Kidney (tissue), 14 donors: Measurements from ENCODE around the gene CALN1. TPM values are rescaled to one million over a fixed set of nuclear protein-coding genes. Genes with fewer than 3 reads are reported as not detected.

Experiments
- DNase-seq, 5 donors: peaks; one replicate each; pipeline ENCODE4 v3.0.0-alpha.2; 2013 to 2020
- FAIRE-seq: peaks from 2 replicates; lab custom pipeline; 2012; peaks lifted over from hg19 to GRCh38; lab: Jason Lieb, UNC
- H3K27ac ChIP-seq, 2 donors: one replicate each; pipeline ENCODE4 v1.7.0; 2013; ENCODE audit warnings: low read depth in 2 of 2, low read length in 2 of 2, inconsistent platforms in 1 of 2
- H3K27me3 ChIP-seq: one replicate; pipeline ENCODE4 v1.7.1; 2013; ENCODE audit warnings: low read length, inconsistent platforms; ENCODE audit not compliant: control insufficient read depth, insufficient read depth
- H3K36me3 ChIP-seq, 3 donors: one replicate each; pipeline versions ENCODE4 v1.7.0 to v1.7.1; 2013; ENCODE audit warnings: low read length in 3 of 3, control low read depth in 1 of 3, inconsistent platforms in 1 of 3; ENCODE audit not compliant: insufficient read depth in 3 of 3, control insufficient read depth in 2 of 3
- H3K4me1 ChIP-seq, 3 donors: one replicate each; pipeline versions ENCODE4 v1.7.0 to v1.7.1; 2013; ENCODE audit warnings: low read length in 3 of 3, inconsistent platforms in 1 of 3, low read depth in 1 of 3; ENCODE audit not compliant: control insufficient read depth in 2 of 3, insufficient read depth in 2 of 3
- H3K4me3 ChIP-seq, 3 donors: one replicate each; pipeline versions ENCODE4 v1.7.0 to v1.8.1; 2013; ENCODE audit warnings: low read length in 3 of 3, control low read depth in 1 of 3, inconsistent platforms in 1 of 3
- H3K9ac ChIP-seq, 3 donors: one replicate each; pipeline versions ENCODE4 v1.7.0 to v1.7.1; 2013; ENCODE audit warnings: low read length in 3 of 3, control low read depth in 1 of 3, inconsistent platforms in 1 of 3
- H3K9me3 ChIP-seq, 3 donors: one replicate each; pipeline versions ENCODE4 v1.7.0 to v1.7.1; 2013; ENCODE audit warnings: low read length in 3 of 3, control low read depth in 1 of 3, inconsistent platforms in 1 of 3; ENCODE audit not compliant: control insufficient read depth in 2 of 3, insufficient read depth in 1 of 3
- intact Hi-C: fragments of 100-400 bp; cut with DNase I; formaldehyde crosslinking; loops from one replicate; pipeline ENCODE4 v1.11.1; 2022
- polyA plus RNA-seq: library from polyadenylated mRNA; stranded (reverse); fragments of 350-450 nt; fragmentation: Illumina TruSeq; extraction: RNeasy Lipid Tissue Mini Kit (QIAGEN cat#74804); gene quantifications from one replicate; pipeline ENCODE4 v1.2.3, GENCODE V29; 2014; ENCODE audit warnings: low read depth, low replicate concordance; ENCODE audit not compliant: insufficient read depth
- total RNA-seq: library from RNA; stranded (reverse); fragmentation: NEBNext Ultra II Directional; extraction: Animal tissue kit (Norgen Biotek cat#: 25700); gene quantifications from one replicate; pipeline ENCODE4 v1.2.1, GENCODE V29; 2021
- TF ChIP-seq, protein P1 (sequence below): IDR thresholded peaks from 3 replicates; pipeline ENCODE4 v1.5.1; 2012; ENCODE audit warnings: mild to moderate bottlenecking, moderate library complexity, borderline replicate concordance; ENCODE audit not compliant: insufficient read depth; ENCODE audit errors: extremely low read depth
- donor health status: control.
- donor health status: control.
- donor health status: control.
- donor health status: control.
- donor health status: control.
- donor health status: DM: yes; HTN: yes; CAD: no.
- donor health status: Normal renal cell carcinoma (clear cell type).

CALN1 gene
- total and polyA plus RNA-seq, 2 donors from 2014 or later: not detected

DNA sequence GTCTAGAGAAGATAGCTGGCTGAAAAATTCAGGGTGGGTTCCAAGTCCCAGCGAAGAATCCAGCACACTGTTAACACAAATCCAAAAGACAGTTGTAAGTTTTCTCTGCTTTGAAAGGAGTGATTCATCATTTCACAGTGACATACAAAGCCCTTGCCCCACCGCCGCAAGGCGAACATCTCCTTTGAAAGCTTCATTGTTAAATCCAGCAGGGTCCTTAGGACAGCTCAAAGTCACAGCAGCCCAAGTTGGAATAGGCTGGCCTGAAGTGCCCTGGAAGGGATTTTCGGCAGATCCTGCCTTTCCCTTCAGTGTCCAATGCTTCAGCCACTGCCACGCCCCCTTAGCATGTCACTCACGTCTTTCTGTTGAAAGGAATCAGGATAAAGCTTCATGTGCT, 526.1 kb downstream of the CALN1 start:
- no peak for FAIRE-seq
- Histone ChIP-seq H3K27ac (no peak overlapping the region), H3K4me3 (no peak overlapping the region), H3K9me3 (peaks cover 0 to 5% (median 0%) of the 10 kb centered on the region in 3 donors), H3K9ac (no peak overlapping the region), H3K36me3 (no peaks in the 10 kb centered on the region), H3K4me1 (no peaks in the 10 kb centered on the region), H3K27me3 (no peaks in the 10 kb centered on the region)
- TF ChIP-seq, protein P1, sequence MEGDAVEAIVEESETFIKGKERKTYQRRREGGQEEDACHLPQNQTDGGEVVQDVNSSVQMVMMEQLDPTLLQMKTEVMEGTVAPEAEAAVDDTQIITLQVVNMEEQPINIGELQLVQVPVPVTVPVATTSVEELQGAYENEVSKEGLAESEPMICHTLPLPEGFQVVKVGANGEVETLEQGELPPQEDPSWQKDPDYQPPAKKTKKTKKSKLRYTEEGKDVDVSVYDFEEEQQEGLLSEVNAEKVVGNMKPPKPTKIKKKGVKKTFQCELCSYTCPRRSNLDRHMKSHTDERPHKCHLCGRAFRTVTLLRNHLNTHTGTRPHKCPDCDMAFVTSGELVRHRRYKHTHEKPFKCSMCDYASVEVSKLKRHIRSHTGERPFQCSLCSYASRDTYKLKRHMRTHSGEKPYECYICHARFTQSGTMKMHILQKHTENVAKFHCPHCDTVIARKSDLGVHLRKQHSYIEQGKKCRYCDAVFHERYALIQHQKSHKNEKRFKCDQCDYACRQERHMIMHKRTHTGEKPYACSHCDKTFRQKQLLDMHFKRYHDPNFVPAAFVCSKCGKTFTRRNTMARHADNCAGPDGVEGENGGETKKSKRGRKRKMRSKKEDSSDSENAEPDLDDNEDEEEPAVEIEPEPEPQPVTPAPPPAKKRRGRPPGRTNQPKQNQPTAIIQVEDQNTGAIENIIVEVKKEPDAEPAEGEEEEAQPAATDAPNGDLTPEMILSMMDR: no peak
- no peak for DNase-seq
- intact Hi-C loops: no loop called here

DNA sequence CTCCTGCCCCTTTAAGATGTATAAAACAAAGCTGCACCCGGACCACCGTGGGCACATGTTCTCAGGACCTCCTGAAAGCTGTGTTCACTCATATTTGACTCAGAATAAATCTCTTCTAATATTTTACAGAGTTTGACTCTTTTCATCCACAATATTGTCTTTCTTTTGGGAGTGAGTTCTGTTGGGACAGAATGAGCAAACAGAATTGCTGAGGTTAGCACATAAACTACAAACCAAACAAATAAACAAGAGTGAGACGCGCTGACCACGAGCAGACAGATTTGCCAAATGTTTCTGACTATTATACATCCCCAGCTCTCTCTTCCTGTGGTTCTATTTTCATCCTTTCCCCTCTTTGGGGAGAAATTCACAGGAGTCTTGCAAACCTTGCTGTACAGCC, 526.7 kb downstream of the CALN1 start:
- no peak overlapping the region for H3K9ac ChIP-seq
- H3K4me3 ChIP-seq: no peak overlapping the region
- FAIRE-seq: no peak
- no peaks in the 10 kb centered on the region for H3K27me3 ChIP-seq
- H3K4me1 ChIP-seq: no peaks in the 10 kb centered on the region
- DNase-seq: no peak
- no peak overlapping the region for H3K27ac ChIP-seq
- H3K9me3 ChIP-seq: peaks cover 0 to 5% (median 0%) of the 10 kb centered on the region in 3 donors
- intact Hi-C loops: no loop called here
- no peaks in the 10 kb centered on the region for H3K36me3 ChIP-seq
- TF ChIP-seq, protein P1: no peak

DNA sequence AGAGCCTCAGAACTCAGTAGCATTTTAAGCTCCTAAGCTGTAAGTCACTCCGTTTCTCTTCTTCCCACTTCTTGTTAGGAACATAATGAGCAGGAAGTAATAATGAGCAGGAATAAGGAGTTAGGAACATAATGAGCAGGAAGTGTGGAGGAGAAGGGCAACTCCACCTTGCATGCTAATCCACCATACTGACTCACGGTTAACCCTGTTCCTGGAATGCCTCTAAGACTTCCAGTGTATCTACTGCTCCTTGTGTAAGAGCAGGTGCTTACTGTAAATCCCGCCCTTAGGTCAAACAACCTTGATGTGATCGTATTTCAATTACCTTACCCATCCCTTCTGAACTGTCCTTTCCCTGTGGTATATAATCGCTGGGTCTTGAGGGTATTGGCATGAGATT, 528.7 kb downstream of the CALN1 start:
- DNase-seq (no peak), FAIRE-seq (no peak)
- Histone ChIP-seq H3K4me1 (no peaks in the 10 kb centered on the region), H3K27me3 (no peaks in the 10 kb centered on the region), H3K27ac (no peak overlapping the region), H3K36me3 (no peaks in the 10 kb centered on the region), H3K4me3 (no peak overlapping the region), H3K9ac (no peak overlapping the region), H3K9me3 (peaks cover 0 to 5% (median 0%) of the 10 kb centered on the region in 3 donors)
- intact Hi-C loops: no loop called here
- TF ChIP-seq, protein P1: no peak

- DNase-seq (no peak), FAIRE-seq (no peak)
- intact Hi-C loops: no loop called here
- Histone ChIP-seq H3K9me3 (peaks cover 0 to 12% (median 0%) of the 10 kb centered on the region in 3 donors), H3K4me3 (no peak overlapping the region), H3K27ac (no peak overlapping the region), H3K27me3 (no peaks in the 10 kb centered on the region), H3K4me1 (no peaks in the 10 kb centered on the region), H3K9ac (no peak overlapping the region), H3K36me3 (no peaks in the 10 kb centered on the region)
- TF ChIP-seq, protein P1: no peak
These were observed 540.7 kb downstream of the CALN1 start for GRCh38 chr7:71871446-71871845.
